Stimulated activated CD4-positive, alpha-beta T cell treated with anti-CD3 and anti-CD28 coated beads, Interleukin-1b, Interleukin-23, amount 100 ng/mL, for 1 hour (primary cell): ENCODE results near the gene NFIA.

Experiments used
- DNase-seq, 2 donors: peaks; one replicate each; pipeline ENCODE4 v3.0.0-alpha.2; 2020; ENCODE audit warnings: low read depth in 2 of 2

The NFIA gene

DNA sequence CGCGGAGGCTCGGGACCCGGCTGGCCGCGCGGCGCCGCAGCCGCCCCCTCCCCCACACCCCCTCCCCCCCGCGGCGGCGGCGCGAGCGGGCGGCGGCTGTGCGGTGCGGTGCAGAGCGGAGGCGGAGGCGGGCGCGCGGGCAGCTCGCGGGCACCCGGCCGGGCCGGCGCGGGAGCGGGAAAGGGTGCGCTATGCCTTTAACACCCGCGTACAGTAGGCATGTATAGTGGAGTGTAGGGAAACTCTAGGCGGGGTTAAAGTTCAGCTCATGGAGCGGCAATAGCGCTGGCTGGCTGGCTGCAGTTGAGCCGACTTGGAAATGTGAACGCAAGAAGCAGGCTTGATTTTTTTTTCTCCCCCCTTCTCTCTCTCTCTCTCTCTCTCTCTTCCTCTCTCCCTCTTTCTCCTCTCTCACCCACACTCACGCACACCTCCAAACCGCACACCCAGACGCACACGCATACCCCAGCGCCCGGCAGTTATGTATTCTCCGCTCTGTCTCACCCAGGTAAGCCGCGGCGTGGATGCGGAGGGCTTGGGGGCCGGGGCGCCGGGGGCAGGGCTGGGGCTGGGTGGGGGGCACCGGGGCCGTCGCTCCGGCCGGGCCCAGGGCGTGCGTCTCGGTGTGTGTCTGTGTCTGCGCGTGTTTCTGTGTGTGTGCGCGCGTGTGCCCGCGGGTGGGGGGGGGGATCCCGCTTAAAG lies at the start of gene NFIA:
NFIA (plus strand) TSS at position 251 of the 702 bp plus-strand sequence.
- no peak for DNase-seq

DNA sequence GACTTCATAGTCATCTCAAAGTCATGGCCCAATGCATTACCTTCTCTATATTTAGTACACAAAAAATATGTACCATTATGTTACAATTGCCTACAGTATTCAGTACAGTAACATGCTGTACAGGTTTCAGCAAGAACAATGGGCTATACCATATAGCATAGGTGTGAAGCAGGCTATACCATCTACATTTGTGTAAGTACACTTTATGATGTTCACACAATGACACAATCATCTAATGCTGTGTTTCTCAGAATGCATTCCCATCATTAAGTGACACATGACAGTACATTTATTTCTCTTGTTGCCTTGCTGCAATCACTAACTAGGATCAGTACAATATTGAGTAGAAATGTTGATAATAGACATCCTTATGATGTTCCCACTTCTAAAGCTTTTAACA lies 46.5 kb upstream of the NFIA start:
- DNase-seq = no peak

DNA sequence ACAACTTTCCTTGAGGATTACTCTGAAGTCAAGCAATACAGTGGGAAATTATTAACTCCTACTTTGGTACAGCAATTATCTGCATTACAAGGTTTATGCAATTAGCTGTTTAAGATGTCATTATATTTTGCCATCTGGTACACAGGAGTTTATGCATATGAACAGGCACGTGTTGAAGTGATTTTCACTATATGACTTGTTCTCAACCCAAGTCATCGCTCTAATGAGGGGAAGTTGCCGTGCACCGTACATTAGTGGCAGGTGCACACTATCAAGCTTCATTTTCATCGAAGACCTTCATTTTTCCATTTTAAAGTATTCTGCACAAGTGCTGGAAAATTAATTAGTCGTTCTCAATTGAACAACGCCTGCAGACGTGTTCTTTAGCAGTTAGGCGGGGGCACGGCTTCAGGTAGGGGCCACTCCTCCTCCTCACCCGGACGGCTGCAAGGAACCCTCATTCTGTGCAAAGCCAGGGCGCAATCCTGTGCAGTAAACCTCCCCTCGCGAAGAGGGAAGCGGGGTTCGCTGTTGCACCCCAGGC lies 39.8 kb upstream of the NFIA start:
- no peak for DNase-seq

DNA sequence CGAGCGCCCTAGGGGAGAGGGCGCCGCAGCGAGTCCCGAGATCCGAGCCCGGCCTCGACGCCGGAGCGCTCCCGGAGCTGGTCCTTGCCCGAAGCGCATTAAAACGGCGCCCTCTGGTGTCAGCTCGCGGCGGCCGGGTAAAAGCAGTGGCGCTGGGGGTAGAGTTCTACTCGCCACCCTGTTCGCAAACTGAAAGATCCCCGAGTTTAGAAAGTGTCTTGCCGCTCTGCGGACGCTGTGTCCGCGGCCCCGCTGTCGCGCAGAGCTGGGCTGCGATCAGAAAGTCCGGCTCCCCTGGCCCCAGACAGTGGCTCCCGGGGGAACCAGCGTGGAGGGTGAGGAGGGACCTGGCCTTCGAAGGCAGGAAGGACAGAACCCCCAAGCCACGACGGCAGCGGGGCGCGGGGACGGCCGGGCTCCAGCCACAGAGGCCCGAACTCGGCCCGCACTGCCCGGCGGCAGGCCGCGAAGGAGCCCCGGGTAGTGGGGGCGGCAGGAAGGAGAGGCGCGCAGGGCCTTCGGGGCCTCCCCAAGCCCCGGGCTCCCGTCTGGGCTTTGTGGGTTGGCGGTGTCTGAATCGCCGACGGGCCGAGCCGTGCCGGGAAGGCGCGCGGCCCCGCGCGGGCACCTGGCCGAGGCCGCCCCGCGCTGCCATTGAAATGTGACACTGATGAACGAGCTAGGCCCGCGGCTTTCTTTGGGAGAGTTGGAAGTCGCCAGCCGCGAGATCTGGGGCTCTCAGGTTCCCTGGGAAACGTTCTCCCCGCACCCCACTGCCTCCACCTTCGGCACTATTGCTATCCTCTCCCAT lies 39.1 kb upstream of the NFIA start:
- DNase-seq = peak; percentile 50 to 83

DNA sequence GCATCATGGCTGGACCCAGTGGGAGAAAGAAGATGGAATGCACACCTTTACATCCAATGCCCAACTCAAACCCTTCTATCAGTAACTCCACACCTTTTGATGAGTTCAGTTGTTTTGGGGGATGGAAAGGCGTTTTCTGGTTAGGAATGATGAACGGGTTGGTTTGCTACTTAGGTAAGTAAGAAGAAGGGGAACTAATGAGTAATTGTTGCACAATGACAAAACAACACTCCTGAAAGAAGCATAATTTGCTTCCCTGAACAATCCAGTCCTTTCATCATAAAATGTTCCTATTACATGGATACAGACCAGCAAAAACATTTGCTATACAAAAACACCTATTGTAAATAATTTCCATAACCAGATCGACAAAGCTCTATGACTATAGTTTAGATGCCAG lies 35.9 kb upstream of the NFIA start:
- no peak for DNase-seq

DNA sequence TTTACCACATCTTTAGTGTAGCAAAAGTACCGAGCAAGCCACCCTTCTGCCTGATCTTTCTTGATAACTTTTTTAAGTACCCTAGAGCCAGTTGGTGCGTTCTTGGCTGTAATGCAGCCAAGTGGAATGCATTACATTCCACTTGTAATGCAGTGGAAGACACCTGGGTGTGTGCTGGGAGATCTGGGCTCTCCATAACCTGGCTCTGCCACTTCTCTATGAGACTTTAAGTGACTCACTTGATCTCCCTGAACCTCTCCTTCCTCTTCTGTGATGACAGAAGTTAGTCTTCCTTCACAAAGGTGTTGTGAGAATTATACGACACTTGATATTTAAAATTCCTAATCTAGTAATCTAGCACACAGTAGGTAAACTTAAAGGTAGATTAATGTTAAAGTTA lies 35.3 kb upstream of the NFIA start:
- no peak for DNase-seq

DNA sequence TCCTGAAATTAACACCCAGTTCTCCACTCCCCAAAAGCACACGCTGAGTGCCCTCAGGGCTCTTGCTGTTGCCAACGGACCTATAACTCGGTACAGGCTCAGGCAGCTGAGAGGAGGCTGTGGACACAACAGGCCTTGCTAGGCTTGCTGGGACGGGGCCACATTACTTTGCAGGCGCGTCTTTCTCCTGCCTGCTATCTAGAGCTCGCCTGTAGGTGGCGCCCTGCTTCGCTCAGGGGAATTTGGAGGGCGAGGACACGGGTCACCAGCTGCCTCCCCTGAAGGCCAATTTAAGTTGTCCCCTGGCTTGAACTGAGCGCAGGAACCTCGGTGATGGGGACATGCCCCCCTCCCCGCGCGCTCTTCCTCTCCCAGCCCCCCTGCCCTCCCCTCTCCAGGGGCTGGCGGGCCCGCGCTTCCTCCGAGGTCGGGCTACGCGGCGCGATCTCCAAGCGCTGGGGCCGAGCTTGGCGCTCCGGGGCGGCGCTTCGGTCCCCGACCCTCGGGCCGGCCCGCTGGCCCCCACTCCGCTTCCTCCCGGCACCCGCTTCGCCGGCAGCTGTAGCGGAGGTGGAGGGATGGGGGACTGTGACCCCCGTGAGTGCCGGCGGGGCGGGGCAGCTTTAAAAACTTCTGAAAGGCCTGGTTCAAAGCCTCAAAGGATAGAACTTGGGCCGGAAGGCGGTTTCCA lies 32.4 kb upstream of the NFIA start:
- DNase-seq = peak; percentile 72 to 90

DNA sequence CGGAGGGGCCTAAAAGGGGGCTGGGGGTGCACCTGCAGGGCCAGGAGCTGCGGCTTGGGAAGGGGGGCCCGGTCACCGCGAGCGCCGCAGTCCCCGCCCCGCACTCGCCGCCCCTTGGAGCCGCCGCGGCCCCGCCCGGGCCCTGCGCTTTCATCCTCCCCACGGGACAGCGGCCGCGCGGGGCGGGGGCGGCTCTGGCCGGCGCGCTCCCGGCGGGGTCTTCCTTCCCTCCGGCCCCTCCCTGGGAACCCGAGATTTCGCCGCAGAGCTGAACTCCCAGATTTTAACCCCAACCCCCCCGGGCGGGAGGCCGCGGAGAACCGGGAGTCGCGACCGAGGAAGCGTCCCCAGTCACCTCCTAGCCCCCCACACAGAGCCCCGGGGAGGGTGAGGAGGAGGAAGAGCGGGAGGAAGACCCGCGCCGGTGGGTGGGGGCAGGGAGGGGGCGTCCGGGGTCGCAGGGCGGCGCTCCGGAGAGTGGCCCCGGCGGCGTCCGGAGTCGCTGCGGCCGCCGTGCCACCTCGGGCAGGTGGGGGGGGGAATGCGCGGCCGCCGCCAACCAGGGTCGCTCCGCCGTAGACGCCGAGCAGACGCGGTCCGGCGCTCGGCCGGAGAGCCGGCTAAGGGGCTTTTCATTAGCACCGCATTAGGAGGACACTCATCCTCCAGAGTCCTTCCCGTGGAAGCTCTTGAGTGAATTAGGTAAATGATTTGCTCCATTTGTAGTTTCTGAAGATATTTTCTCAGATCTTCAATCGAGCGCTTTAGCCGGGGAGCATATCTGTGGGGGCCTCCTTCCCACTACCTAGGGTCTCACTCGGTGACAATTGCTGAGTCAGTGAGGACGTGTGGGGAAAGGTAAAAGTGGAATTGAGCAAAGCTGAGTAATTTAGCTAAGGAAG lies 31.6 kb upstream of the NFIA start:
- no peak for DNase-seq

DNA sequence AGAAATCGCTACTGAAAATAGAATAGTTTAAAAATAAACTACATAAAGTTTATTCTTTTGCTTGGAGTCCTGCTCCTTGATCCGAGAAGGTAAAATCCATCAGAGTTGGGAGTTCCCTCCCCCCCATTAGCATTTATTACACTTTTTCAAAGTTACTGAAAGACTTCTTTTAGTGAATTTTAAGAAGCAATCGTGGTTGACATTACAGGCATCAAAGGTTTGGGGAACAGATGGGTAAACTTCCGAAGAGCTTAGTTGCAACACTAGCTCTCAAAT lies 31.0 kb upstream of the NFIA start:
- DNase-seq = no peak

DNA sequence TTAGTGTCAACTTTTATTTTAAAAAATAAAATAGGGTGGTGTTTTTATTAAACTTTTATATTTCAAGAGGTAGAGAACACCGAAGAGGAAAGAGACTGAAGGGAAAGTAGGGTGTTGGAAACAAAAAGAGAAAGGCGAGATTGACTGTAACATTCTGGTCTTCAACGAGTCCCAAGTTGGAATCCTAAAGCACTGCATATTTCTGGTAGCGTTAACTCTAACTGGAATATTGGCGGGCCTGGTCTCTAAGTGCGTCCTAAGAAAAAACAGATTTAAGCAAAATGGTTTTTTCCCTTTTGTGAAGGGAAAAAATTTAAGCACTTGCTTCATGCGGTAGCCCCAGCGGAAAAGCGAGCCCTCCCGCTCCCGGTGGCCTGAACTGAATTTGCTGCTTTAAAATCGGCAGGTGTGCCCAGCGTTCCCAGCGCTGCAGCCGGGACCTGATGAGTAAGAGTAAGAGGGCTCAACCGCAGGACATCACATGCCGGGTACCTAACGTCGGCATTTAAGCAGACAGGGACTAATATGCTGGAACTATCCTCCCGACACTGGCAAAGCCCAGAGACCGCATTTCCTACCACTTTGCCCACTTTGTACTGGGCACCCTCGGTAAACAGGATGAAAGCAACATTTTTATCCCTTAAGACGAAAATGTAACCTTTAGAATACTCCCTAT lies 30.5 kb upstream of the NFIA start:
- no peak for DNase-seq

DNA sequence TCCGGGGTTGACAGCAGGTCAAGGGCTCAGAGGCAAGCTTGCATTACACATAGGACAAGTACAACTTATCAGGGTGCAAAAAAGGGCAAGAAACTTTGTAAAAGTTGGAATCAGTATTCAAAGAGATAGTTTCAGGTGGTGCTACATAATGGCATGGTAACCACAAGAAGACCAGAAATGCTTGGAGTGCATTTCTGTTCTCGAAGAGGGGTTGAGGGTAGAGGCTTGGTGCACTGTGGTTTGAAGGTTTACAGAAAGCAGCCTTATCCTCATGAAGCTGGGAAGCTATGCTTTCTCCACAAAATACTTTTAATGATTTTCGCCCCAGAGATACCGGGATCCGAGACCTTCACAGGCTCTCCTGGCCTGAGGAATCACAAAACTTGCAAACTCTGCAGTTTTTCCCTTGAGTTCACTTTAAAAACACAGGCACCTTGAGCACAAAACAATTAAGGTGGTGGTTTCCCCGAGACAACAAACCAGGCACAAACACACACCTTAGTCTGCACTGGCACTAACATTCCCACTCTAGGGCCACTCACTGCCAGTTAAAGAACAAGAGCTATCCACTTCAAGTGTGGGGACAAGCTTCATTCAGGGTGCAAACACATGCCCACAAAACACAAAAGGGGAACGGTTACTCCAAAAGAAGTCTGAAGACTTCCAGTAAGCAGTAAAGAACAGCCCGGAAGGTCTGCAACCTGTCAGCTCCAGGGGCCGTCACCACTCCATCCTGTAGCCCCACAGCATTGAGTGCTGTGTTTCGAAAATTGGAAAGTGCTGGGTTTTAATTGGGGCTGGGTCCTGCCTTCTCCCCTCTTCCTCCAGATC lies 29.8 kb upstream of the NFIA start:
- no peak for DNase-seq

DNA sequence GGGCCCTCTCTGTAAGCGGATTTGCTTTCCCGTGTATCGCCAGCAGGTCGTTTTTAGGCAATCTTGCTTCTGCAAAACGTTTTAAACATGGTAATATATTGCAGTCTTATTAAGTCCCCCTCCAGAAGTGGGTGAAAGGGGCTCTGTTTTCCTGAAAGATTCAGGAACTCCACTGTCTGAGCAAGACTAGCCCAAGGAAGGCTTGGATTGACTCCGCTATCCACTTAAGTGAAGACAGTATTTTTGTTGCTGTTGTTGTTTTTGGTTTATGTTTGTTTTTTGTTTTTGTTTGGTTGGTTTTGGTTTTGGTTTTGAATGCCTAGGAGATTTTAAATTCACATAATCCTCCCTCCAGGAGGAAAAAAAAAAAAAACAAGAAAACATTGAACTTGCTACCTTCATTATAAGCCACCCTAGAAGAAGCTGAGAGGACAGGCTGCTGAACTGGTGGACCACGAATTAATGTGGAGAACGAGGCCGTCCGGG lies 29.1 kb upstream of the NFIA start:
- no peak for DNase-seq

DNA sequence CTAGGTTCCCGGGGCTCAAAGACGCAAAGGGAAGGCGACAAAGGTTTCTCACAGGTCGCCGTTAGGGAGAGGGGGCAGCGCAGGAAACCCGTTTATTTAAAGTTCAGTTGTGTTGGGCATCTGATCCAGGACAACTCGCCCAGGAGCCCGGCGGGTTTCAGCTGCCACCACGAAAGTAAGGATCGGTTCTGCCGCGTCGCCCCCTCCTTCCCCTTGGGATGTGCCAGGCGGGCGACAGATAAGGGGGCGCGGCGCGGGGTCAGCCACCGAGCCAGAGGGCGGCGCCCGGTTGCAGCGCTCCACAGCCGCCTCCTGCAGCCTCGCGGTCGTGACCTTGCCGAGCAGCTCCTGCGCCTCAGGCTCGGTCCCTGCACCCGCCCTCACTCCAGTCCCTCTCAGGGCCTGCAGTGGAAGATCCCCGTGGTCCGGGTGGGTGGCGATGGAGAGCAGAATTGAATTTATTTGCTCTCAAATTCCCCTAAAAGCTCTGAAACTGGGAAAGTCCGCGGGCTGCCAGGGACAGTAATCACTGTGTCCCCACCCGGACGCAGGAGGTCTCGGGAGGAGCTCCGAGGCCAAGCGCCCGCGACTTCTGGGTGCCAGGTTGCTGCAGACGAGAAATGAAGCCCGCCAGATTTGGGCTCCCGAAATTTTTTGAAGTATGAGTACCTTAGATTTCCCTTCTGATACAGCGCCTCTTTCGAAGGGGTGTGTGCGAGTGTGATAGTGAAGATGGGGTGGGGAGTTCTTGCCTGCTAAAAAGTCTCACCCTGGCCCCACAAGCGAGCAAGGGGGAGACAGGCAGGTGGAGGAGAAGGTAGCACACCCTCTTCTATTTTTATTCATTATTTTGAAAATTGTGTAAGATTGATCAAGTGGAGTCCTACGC lies 28.4 kb upstream of the NFIA start:
- DNase-seq = no peak

DNA sequence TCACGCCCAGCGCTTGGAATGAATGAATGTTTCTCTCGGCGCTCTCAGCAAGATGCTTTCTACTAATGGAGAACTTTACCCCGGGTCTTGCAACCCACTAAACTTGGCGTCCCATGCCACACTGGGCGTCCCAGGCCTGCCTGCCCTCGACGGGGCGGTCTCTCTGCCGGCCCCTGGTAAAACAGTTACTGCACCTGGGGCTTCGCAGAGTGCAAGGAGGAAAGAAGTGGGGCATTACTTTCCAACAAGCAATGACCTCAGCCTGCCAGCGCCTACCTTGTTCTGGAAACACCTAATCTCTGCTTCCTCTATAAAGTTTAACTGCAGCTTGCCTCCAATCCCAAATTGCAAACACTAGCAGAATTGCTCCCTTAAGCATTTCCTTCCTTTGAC lies 27.8 kb upstream of the NFIA start:
- DNase-seq = no peak

DNA sequence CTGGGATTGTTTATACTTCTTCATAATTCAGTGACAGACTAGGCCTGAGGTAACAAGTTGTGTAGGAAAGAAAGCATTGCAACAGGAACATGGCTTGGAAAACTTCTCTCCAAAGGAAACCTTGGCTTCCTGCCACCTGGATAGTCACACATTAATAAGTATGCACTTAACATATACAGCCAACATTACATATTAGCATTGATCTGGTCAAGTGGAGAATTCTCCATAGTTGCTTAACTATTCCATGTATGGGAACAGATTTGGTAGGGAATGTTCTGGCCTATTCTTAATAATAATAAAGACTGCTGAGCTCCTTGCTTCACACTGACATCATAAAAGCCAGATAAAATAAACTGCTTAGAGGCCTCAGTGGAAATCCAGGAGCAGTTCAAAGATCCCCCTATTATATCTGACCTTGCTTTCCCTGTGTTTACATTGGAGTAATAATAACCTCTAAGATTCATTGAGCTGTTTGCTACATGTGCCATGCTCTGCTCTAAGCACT lies 27.2 kb upstream of the NFIA start:
- no peak for DNase-seq

DNA sequence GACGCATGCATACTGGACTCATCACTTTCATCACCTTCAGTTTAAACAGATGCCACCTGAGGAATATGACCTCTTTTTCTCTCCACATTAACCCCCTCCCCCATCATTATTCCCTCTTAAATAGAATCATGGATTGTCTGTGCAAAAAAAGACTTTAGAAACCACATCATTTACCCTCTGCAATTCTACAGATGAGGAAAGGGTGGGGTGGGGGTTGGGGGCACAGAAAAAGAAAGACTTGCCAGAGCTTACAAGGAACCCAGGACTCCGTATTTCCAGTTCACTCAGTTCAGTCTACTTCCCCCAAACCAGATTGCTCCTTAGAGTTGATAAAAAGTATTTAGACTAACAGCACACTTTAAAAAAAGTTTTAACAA lies 26.2 kb upstream of the NFIA start:
- no peak for DNase-seq

DNA sequence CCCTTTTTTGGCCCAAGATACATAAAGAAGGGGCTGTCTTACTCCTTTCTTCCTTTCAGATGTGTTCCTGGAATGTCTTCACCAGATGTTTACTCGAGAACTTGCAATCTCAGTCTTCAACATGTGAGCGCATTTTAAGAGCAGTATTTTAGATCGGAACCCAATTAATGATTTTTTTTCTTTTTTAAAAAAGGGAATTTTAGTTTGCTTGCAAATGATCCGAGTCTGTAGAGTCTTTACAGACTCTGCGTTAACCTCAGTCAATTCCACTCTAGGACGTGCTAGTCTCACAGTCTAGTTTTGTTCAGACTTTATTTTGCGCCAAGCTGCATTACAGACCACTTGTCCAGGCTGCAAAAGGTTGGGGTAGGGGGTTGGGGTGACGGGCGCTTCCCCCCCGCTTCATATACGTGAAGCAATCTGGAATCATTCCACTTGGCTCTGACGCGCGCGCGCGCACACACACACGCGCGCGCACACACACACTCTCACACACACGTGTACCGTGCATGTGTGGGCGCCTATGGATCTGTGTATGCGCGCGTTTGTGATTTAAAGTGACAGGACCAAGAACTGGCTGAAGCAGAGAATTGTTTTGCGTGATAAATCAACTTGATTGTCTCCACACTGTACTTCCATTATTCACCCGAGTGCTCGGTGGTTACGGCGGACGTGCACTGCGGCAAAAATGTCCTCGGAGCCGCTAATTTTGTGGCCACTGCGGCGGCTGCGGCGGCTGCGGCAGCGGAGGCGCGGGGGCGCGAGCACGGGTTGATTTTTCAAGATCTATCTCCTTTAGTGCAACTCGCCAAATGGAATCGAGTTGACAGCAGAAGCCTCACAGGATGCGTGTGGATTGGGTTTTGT lies 25.6 kb upstream of the NFIA start:
- no peak for DNase-seq
